ENCODE data around the gene ANKS1B.

DNA sequence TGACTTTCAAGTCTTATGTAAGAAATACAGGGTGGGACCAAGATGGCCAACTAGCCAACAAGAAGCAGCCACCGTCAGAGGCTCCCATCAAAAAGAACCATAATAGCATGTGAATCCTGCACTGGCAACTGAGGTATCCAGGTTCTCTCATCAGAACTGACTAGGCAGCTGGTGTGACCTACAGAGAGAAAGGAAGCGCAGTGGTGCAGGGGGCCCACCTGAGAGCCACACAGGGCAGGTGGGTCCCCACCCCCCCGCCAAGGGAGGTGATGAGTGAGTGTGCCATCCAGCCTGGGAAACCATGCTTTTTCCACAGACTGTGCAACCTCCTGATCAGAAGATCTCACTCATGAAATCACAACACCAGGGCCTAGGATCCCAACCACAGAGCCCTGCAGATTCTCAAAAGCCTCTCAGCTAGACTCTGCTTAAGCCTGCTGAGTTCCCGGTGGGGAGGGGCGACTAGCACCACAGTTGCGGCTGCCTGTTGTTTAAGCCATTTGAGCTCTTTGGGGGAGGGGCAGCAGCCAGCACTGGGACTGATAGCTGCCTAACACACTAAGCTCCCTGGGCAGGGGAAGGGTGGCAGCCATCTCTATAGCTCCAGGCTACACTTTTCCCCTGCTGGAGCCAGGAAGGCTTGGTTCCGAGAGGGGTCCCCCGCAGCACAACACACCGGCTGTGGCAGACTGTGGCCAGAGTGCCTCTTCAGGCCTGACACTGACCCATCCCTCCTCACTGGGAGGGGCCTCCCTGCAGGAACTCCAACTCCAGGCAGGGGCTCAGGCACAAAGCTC lies 261.8 kb downstream of the ANKS1B start:
- no peak for TF ChIP-seq CTCF (IDR thresholded peaks at IDR 0.05)
- TF ChIP-seq POLR2A (IDR thresholded peaks at IDR 0.05): no peak
